ENCODE results near the gene WDR37.
"Not testable (repeated sequence)": the region's sequence is repeated elsewhere in the genome, so short reads cannot be mapped to it uniquely, and the experiment has no call there.

WDR37 gene

DNA sequence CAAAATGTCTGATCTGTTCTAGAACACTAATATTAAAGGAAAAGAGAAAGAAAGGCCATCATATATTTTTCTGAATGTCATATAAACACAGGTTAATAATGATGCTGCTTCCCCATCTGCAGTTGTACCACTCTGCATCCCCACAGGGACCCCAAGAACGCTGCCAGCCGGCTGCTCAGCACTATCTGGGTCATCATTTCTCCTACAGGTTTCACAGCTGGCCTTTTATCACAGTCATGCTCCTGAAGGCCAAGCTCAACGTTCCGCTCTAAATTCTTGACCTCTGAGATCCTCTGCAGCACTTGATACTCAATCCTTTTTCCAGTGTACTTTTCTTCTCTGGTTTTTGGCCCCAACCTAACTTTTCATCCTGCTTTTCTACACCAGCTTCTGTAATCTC is 12.0 kb upstream of the WDR37 start:
- DNase-seq: no peak

DNA sequence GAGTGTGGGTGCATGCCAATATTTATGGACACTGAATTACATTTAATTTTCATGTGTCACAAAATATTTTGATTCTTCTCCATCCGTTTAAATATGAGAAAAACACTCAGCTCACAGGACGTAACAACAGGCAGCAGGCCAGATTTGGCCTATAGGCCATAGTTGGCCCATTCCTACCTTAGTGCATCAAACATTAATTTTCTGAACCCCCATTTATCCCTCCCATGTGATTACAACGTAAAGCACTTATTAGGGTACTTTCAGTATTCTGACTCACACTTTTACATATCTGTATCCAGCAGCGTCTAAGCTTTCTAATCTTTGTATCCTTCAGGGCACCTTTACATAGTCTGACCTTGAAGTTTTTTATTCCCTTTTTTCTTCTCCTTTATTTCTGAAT is 11.2 kb upstream of the WDR37 start:
- no peak for DNase-seq

DNA sequence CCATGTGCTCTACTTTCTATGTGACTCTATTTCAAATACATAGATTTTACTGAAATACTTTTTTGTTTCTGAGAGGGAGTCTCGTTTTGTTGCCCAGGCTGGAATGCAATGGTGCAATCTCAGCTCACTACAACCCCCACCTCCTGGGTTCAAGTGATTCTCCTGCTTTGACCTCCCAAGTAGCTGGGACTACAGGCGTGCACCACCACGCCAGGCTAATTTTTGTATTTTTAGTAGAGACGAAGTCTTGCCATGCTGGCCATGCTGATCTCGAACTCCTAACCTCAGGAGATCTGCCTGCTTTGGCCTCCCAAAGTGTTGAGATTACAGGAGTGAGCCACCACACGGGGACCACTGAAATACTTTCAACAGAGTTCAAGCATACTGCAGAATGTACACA is 10.8 kb upstream of the WDR37 start:
- no peak for DNase-seq

DNA sequence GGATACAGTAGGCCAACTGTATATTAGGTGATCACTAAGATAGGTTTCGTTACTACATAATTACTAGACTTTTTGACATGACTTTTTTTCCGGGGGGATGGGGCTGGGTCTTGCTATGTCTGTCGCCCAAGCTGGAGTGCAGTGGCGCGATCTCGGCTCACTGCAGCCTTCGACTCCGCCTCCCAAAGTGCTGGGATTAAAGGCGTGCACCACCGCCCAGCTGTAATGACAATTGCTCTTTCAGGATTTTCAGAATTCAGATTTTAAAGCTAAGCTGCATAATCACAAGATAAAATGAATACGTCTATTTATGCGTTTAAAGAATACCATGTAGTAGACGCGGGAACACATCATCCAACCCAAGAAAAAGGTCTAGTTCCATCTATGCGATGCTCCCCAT is 8.2 kb upstream of the WDR37 start:
- DNase-seq: no peak

DNA sequence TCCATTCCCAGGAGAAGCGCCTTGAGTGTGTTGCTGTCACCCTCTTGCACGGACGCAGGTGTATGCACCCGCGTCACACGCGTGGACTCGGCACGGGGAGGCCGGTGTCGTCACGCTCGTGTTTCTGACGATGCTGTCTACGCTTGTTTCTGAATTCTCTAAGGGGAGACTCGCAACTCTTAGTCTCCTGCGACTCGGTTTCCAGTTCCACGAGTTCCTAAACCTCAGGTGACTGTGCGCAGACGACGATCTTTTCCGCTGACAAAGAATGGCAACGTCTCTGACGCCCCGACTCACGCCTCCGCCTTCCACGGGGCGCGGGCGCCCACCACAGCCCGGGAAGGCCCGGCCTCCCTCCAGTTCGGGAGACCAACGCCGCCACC is 7.8 kb upstream of the WDR37 start:
- DNase-seq: peak in 1 of 2 experiments; percentile 54

GRCh38 chr10:1048732-1049424 is 7.3 kb upstream of the WDR37 start, which contains the start of gene IDI1:
Gene IDI1 (minus strand): TSS chr10:1049119. CDS start chr10:1049003, 116 bp downstream.
- peak; percentile 97 to 100 for DNase-seq

DNA sequence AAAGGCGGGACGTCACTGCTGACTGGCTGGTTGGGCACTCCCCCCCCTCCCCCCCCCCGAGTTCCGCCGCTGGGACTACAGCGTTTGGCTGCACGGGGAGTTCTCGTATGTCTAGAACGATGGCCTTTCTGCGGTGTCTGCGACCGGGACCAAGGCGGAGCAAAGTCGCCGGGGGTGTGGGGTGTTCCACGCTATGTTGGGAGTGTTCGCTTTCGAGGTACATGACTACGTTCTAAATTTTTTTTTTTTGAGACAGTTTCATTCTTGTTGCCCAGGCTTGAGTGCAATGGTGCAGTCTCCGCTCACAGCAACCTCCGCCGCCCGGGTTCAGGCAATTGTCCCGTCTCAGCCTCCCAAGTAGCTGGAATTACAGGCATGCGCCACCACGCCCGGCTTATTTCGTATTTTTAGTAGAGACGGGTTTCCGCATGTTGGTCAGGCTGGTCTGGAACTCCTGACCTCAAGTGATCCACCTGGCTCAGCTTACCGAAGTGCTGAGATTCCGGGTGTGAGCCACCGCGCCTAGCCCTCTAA is 6.7 kb upstream of the WDR37 start:
- no peak for DNase-seq

GRCh38 chr10:1050145-1050544 is 6.0 kb upstream of the WDR37 start:
- DNase-seq: no peak

- DNase-seq: no peak
Measured at GRCh38 chr10:1050554-1050953, 5.6 kb upstream of the WDR37 start.

DNA sequence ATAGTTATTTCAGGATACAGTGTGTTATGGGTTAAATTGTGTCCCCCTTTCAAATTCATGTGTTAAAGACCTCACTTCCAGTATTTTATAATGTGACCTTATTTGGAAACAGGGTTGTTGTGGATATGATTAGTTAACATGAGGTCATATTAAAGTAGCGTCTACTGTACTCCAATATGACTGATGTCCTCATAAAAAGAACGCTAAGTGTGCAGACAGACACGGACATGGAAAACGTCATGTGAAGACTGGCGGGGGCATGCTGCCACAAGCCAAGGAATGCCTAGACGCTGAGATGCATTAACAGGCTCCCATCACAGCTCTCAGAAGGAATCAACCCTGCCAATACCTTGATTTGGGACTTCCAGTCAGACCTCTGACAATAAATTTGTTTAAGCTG is 1.5 kb upstream of the WDR37 start:
- no peak for DNase-seq

- DNase-seq: no peak
Measured at GRCh38 chr10:1057106-1057657, 997 bp downstream of the WDR37 start.

- no peak for DNase-seq
Measured at GRCh38 chr10:1058017-1058416, 1.8 kb downstream of the WDR37 start.

- DNase-seq: no peak
Measured at GRCh38 chr10:1059902-1060301, 3.7 kb downstream of the WDR37 start.

- no peak for DNase-seq
Measured at GRCh38 chr10:1061930-1062774, 6.0 kb downstream of the WDR37 start.

DNA sequence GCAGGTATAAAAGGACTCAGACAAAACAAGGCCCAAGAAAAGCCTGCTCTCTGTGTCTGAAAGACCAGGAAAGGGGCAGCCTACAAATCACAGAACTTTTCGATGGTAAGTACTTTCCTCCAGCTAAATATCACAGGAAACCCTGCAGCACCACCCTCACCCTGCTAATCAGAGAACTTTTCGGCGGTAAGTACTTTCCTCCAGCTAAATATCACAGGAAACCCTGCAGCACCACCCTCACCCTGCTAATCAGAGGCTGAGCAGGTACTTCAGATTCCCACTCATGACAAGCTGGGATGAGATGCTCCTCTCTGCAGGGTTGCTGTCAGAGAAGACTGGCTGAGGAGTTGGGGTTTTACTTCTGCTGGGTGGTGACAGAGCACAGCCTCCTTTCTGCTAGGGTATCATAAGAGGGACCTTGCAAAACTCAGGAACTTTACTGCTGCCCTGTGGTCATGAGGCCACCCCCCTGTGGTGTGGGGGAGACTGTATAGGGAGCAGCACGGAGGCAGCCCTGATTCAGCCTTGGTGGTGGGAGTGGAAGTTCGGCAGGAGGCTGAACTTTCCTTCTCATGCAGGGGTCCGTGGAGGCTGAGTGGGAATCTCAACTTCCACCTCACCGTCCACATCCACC is 7.2 kb downstream of the WDR37 start:
- no peak for DNase-seq

- no peak for DNase-seq
Measured at GRCh38 chr10:1064964-1065247, 8.7 kb downstream of the WDR37 start.

DNA sequence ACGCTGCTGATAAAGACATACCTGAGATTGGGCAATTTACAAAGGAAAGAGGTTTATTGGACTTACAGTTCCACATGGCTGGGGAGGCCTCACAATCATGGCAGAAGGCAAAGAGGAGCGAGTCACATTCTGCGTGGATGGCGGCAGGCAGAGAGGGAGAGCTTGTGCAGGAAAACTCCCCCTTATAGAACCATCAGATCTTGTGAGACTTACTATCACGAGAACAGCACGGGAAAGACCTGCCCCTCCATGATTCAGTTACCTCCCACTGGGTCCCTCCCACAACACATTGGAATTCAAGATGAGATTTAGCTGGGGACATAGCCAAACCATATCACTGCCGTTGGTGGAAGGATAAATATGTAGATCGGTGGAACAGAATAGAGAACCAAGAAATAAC is 10.5 kb downstream of the WDR37 start:
- DNase-seq: not testable (repeated sequence)

DNA sequence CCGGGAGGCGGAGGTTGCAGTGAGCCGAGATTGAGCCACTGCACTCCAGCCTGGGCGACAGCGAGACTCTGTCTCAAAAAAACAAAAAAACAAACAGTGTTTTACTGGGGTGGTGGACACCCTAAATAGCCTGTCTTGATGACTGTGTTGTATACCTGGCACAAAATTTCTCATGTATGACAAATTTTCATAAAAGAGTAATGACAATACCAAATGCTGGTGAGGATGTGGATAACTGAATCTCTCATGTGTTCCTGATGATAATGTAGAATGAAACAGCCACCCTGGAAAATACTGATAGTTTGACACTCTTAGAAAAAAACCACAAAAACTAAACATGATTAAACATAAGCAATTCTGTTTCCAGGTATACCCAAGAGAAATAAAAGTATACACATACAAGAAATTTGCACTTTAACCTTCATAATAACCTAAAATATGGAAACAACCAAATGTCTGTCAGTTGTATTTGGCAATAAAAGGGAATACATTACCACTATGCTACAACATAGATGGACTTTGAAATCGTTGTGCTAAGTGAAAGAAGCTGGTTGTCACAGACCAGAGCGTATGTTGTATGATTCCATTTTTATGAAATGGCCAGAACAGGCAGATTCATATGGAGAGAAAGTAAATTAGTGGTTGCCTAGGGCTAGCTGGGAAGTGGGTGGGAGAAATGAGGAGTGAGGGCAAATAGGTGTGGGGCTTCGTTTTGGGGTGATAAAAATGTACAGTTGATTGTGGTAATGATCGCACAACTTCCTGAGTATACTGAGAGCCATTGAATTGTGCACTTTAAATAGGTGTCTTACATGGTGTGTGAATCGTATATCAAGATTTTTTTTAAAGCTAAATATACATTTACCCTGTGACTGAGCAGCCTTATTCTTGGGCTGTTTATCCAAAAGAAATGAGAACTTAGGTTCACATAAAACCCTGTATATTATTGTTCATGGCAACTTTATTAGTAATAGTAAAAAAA is 12.5 kb downstream of the WDR37 start:
- no peak for DNase-seq

DNA sequence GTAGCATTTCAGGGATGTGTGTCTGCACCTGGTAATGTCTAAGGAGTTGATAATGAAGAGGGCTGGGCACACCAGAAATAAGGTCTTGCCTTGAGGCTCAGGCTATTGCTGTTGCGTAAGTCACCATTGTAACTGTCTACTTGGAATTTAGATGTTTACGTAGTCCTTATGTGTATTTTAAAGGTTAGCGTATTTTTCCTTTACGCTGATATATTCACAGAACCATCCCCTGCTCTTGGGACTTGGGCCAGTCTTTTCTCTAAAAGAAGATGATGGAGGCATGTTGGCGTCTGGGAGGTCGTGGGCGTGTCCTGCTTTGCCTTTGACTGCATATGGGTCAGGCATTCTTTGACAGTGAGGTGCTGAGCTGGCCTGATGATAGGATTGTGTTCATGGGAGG is 14.7 kb downstream of the WDR37 start:
- no peak for DNase-seq

GRCh38 chr10:1074052-1074747 is 18.0 kb downstream of the WDR37 start:
- DNase-seq: no peak

- no peak for DNase-seq
Measured at GRCh38 chr10:1074748-1075308, 18.6 kb downstream of the WDR37 start.
